LNCAP (cell line): ENCODE results near the gene CACHD1.

Experiments used
- CTCF ChIP-seq: fragments of 450-650 bp; IDR thresholded peaks from 2 replicates; pipeline ENCODE4 v1.5.1; 2017; ENCODE audit warnings: mild to moderate bottlenecking

Gene CACHD1

GRCh38 chr1:64498325-64498724 lies 28.4 kb downstream of the CACHD1 start:
- TF ChIP-seq CTCF: no peak

- no peak for TF ChIP-seq CTCF
These were observed 29.1 kb downstream of the CACHD1 start for GRCh38 chr1:64499011-64499410.

- TF ChIP-seq CTCF: no peak
These were observed 30.0 kb downstream of the CACHD1 start for GRCh38 chr1:64499966-64500365.

GRCh38 chr1:64502083-64502482 lies 32.2 kb downstream of the CACHD1 start:
- no peak for TF ChIP-seq CTCF

- no peak for TF ChIP-seq CTCF
These were observed 33.0 kb downstream of the CACHD1 start for GRCh38 chr1:64502931-64503330.

- TF ChIP-seq CTCF: no peak
These were observed 35.5 kb downstream of the CACHD1 start for GRCh38 chr1:64505232-64505943.

GRCh38 chr1:64505944-64506655 lies 36.2 kb downstream of the CACHD1 start:
- no peak for TF ChIP-seq CTCF
